Keratinocyte (primary cell): ENCODE data around the gene QSOX1.

Experiments
- CTCF ChIP-seq, 3 experiments: IDR thresholded peaks in 1 of 3; conservative IDR thresholded peaks in 1 of 3; optimal IDR thresholded peaks in 1 of 3; 2 replicates in 2 of 3; 3 replicates in 1 of 3; pipeline versions ENCODE3 to v1.5.1; 2011; ENCODE audit warnings: low read length in 3 of 3, mild to moderate bottlenecking in 3 of 3, moderate library complexity in 2 of 3, control low read depth in 1 of 3, inconsistent platforms in 1 of 3; ENCODE audit not compliant: insufficient read depth in 2 of 3; ENCODE audit errors: extremely low read depth in 1 of 3
- EZH2 ChIP-seq: IDR thresholded peaks from one replicate; pipeline ENCODE4 v1.6.1; 2012; ENCODE audit warnings: inconsistent platforms, mild to moderate bottlenecking, low read length, moderate library complexity

GRCh38 chr1:180158149-180159147 is 3.8 kb downstream of the QSOX1 start:
- TF ChIP-seq CTCF (optimal IDR thresholded peaks at IDR 0.05 in 1 of 3, IDR thresholded peaks at IDR 0.05 in 1 of 3, conservative IDR thresholded peaks at IDR 0.05 in 1 of 3; ENCODE audit: extremely low read depth in 1 of 3, insufficient read depth in 2 of 3, low read length in 3 of 3) (no peak), EZH2 (no peak)
